GM12891 (cell line): ENCODE data around the gene SFXN5.

Experiments
- POLR2A ChIP-seq: IDR thresholded peaks from 2 replicates; pipeline ENCODE4 v1.6.1; 2011; ENCODE audit warnings: low read depth, low read length, control low read depth
- POLR2AphosphoS5 ChIP-seq: IDR thresholded peaks from 2 replicates; pipeline ENCODE4 v1.6.1; 2011; ENCODE audit warnings: low read depth, low read length, control low read depth
- SPI1 ChIP-seq: IDR thresholded peaks from 2 replicates; pipeline ENCODE4 v1.6.1; 2011; ENCODE audit warnings: low read depth, low read length, control low read depth
- TAF1 ChIP-seq: IDR thresholded peaks from 2 replicates; pipeline ENCODE4 v1.6.1; 2011; ENCODE audit warnings: low read depth, low read length, control low read depth

GRCh38 chr2:73063909-73064875 lies 7.3 kb downstream of the SFXN5 start:
- no peak for TF ChIP-seq POLR2A
- TF ChIP-seq POLR2AphosphoS5: no peak
- TF ChIP-seq TAF1: no peak
- TF ChIP-seq SPI1: no peak
